Vagina (tissue), 2 donors: ENCODE measurements around the gene CCDC40. TPM values are rescaled to one million over a fixed set of nuclear protein-coding genes. Genes with fewer than 3 reads are reported as not detected.
A peak's percentile ranks its signal among the peaks of the same experiment; 100 is the strongest.

Source experiments
- DNase-seq, 2 donors: peaks; one replicate each; pipeline ENCODE4 v3.0.0-alpha.2; 2017; ENCODE audit errors: extremely low spot score in 2 of 2
- H3K27ac ChIP-seq: fragments of 200-600 bp; sonication (generic); one replicate; pipeline ENCODE4 v1.5.1; 2019
- H3K27me3 ChIP-seq: fragments of 200-600 bp; sonication (generic); one replicate; pipeline ENCODE4 v1.5.1; 2019
- H3K36me3 ChIP-seq, 2 donors: fragments of 200-600 bp; sonication (generic); one replicate each; pipeline ENCODE4 v1.5.1; 2017 to 2019
- H3K4me1 ChIP-seq: fragments of 200-600 bp; sonication (generic); one replicate; pipeline ENCODE4 v1.5.1; 2019
- H3K4me3 ChIP-seq, 2 donors: fragments of 200-600 bp; sonication (generic); 1 replicate in 1 of 2; 2 replicates in 1 of 2; pipeline ENCODE4 v1.5.1; 2016 to 2019
- H3K9me3 ChIP-seq: fragments of 200-600 bp; sonication (generic); one replicate; pipeline ENCODE4 v1.5.1; 2019
- POLR2A ChIP-seq, 2 donors: fragments of 450-650 bp; IDR thresholded peaks; one replicate each; pipeline ENCODE4 v1.6.1; 2017; ENCODE audit warnings: antibody characterized with exemption in 2 of 2, mild to moderate bottlenecking in 2 of 2, moderate library complexity in 2 of 2
- POLR2AphosphoS5 ChIP-seq, 2 donors: sonication (generic); formaldehyde crosslinking; IDR thresholded peaks; one replicate each; pipeline ENCODE4 v1.9.0; 2017; ENCODE audit warnings: antibody characterized with exemption in 2 of 2, mild to moderate bottlenecking in 2 of 2, low read depth in 1 of 2; ENCODE audit not compliant: insufficient read depth in 1 of 2
- intact Hi-C: fragments of 100-400 bp; cut with DNase I; formaldehyde crosslinking; loops from one replicate; pipeline ENCODE4 v1.15.1; 2023
- total RNA-seq: library from RNA; depleted of rRNA; stranded (reverse); fragments of >200 nt; gene quantifications from one replicate; pipeline ENCODE4 v1.2.3, GENCODE V29; 2016
- TF ChIP-seq, protein P1 (sequence below), 3 experiments: fragments of 450-650 bp in 2 of 3; fragments of 200-600 bp in 1 of 3; sonication (generic) in 1 of 3; IDR thresholded peaks; one replicate each; pipeline ENCODE4 v1.5.1; 2017 to 2019; ENCODE audit warnings: antibody characterized with exemption in 3 of 3, mild to moderate bottlenecking in 2 of 3, moderate library complexity in 2 of 3

CCDC40 gene
- total RNA-seq, 1 donor from 2014 or later, result 9.3 TPM

DNA sequence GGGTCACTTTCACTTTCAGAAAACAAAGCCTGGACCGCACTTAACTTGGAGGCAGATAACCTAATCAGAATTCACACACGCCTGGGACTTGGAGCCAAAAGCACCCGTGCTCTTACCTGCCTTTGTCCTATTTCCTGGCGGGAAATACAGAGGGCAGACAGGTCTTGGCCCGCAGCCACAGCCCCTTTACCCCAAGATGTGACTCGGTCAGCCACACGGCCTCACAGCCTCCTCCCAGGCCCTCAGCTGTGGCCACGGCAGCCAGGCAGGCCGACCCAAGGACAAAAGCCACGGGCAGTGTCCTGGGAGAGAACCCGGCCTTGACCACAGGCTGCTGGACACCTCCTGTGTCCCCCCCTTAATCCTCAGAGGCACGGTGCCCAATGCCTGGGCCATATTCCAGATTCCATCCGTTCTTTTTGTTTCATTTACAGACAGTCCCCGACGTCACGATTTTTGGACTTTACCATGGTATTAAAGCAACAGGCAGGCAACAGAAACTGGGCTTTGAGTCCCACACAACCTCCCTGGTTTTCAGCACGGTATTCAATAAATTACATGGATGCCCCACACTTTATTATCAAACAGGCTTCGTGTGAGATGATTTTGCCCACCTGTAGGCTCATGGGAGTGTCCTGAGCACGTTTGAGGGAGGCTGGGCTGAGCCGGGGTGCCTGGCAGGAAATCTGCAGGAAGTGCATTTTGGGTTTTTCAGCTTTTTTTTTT is 34.8 kb downstream of the CCDC40 start:
- Histone ChIP-seq H3K27ac (peak overlapping the region; percentile 81), H3K4me1 (peaks cover 40% of the 10 kb centered on the region), H3K9me3 (no peaks in the 10 kb centered on the region), H3K36me3 (no peaks in the 10 kb centered on the region), H3K4me3 (peak overlapping the region; percentile 38 to 43), H3K27me3 (no peaks in the 10 kb centered on the region)
- no peak for DNase-seq
- intact Hi-C loops, result loop anchor here (5.0 kb wide), 1 partner anchor 44 kb away; no protein-coding TSS in a partner anchor
- TF ChIP-seq POLR2A (IDR thresholded peaks at IDR 0.05), result no peak
- TF ChIP-seq, protein P1, sequence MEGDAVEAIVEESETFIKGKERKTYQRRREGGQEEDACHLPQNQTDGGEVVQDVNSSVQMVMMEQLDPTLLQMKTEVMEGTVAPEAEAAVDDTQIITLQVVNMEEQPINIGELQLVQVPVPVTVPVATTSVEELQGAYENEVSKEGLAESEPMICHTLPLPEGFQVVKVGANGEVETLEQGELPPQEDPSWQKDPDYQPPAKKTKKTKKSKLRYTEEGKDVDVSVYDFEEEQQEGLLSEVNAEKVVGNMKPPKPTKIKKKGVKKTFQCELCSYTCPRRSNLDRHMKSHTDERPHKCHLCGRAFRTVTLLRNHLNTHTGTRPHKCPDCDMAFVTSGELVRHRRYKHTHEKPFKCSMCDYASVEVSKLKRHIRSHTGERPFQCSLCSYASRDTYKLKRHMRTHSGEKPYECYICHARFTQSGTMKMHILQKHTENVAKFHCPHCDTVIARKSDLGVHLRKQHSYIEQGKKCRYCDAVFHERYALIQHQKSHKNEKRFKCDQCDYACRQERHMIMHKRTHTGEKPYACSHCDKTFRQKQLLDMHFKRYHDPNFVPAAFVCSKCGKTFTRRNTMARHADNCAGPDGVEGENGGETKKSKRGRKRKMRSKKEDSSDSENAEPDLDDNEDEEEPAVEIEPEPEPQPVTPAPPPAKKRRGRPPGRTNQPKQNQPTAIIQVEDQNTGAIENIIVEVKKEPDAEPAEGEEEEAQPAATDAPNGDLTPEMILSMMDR (IDR thresholded peaks at IDR 0.05), result no peak
- TF ChIP-seq POLR2AphosphoS5 (IDR thresholded peaks at IDR 0.05; ENCODE audit: insufficient read depth in 1 of 2, low read depth in 1 of 2), result peak; percentile 42 to 77

DNA sequence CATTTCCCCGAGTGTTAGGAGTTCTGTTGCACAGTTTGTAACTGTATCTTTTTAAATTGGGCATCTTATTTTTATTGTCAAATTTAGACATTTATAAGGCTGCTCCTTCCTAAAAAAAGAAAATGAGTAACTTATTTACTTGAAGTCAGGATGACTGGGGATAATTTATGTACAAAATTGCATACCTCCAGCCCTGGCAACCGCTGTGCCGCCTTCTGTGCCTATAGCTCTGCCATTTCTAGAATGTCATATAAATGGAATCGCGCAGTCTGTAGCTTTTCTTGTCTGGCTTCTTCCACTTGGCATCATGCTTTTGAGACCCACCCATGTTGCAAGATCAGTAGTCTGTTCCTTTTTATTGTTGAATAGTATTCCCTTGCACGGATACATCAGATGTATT is 36.0 kb downstream of the CCDC40 start:
- TF ChIP-seq POLR2AphosphoS5 (IDR thresholded peaks at IDR 0.05; ENCODE audit: insufficient read depth in 1 of 2, low read depth in 1 of 2), result no peak
- TF ChIP-seq POLR2A (IDR thresholded peaks at IDR 0.05), result no peak
- TF ChIP-seq, protein P1 (IDR thresholded peaks at IDR 0.05), result no peak
- Histone ChIP-seq H3K4me1 (peaks cover 40% of the 10 kb centered on the region), H3K27me3 (no peaks in the 10 kb centered on the region), H3K9me3 (no peaks in the 10 kb centered on the region), H3K4me3 (no peak overlapping the region), H3K27ac (no peak overlapping the region), H3K36me3 (no peaks in the 10 kb centered on the region)
- intact Hi-C loops, result loop anchor here (5.0 kb wide), 1 partner anchor 45 kb away; no protein-coding TSS in a partner anchor
- DNase-seq, result no peak

- no peak for DNase-seq
- no peak overlapping the region for H3K4me3 ChIP-seq
- H3K27me3 ChIP-seq, result no peaks in the 10 kb centered on the region
- H3K36me3 ChIP-seq, result no peaks in the 10 kb centered on the region
- TF ChIP-seq POLR2A (IDR thresholded peaks at IDR 0.05), result no peak
- TF ChIP-seq, protein P1 (IDR thresholded peaks at IDR 0.05), result no peak
- TF ChIP-seq POLR2AphosphoS5 (IDR thresholded peaks at IDR 0.05; ENCODE audit: insufficient read depth in 1 of 2, low read depth in 1 of 2), result no peak
- intact Hi-C loops, result loop anchor here (10.0 kb wide), 1 partner anchor 75 kb away; no protein-coding TSS in a partner anchor
- no peak overlapping the region for H3K27ac ChIP-seq
- no peaks in the 10 kb centered on the region for H3K4me1 ChIP-seq
- no peaks in the 10 kb centered on the region for H3K9me3 ChIP-seq
These were observed 43.6 kb downstream of the CCDC40 start for GRCh38 chr17:80080081-80080480.

- H3K27me3 ChIP-seq, result no peaks in the 10 kb centered on the region
- no peaks in the 10 kb centered on the region for H3K9me3 ChIP-seq
- no peaks in the 10 kb centered on the region for H3K36me3 ChIP-seq
- no peak overlapping the region for H3K27ac ChIP-seq
- intact Hi-C loops, result loop anchor here (10.0 kb wide), 1 partner anchor 77 kb away; no protein-coding TSS in a partner anchor
- DNase-seq, result no peak
- no peak for TF ChIP-seq POLR2AphosphoS5 (IDR thresholded peaks at IDR 0.05; ENCODE audit: insufficient read depth in 1 of 2, low read depth in 1 of 2)
- no peak for TF ChIP-seq POLR2A (IDR thresholded peaks at IDR 0.05)
- TF ChIP-seq, protein P1 (IDR thresholded peaks at IDR 0.05), result no peak
- H3K4me1 ChIP-seq, result no peaks in the 10 kb centered on the region
- H3K4me3 ChIP-seq, result no peak overlapping the region
These were observed 45.2 kb downstream of the CCDC40 start for GRCh38 chr17:80081596-80081995.
